ENCODE results near the gene MIF4GD.
"Not testable (repeated sequence)": the region's sequence is repeated elsewhere in the genome, so short reads cannot be mapped to it uniquely, and the experiment has no call there.

Gene MIF4GD

DNA sequence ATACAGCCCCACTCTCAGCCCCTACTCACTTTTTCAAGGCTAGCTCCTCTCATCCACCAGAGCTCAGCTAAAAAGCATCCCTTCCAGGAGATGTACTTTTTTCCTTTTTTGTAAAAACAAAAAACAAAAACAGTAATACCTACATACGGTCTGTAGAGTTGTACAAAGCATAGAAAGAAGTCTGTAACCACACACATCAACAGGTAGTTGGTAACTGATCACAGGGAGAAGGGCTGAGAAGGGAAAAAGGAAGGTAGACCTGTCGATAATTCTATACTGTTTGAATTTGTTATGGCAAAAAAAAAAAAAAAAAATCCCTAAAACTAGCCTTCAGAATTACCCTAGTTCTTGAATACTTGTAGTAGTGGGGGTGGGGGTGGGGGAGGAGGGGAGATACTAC, 17.3 kb upstream of the MIF4GD start:
- DNase-seq, result no peak

DNA sequence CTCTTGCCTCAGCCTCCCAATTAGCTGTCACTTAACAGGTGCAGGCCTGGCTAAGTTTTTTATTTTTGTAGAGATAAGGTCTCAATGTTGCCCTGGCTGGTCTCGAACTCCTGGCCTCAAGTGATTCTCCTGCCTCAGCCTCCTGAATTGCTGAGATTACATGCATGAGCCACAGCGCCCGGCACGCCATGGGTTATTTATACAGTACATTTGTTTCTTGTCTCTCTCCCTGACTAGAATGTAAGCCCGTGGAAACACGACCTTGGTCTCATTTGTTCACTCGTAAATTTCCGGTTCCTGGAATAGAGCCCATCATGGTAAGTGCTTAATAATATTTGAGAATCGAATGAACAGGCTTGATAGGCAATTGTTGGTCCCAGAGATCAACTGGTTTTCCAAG, 16.2 kb upstream of the MIF4GD start:
- DNase-seq, result no peak

GRCh38 chr17:75285123-75285522, 14.1 kb upstream of the MIF4GD start:
- DNase-seq, result no peak

GRCh38 chr17:75280189-75280588, 9.2 kb upstream of the MIF4GD start:
- DNase-seq, result not testable (repeated sequence)

DNA sequence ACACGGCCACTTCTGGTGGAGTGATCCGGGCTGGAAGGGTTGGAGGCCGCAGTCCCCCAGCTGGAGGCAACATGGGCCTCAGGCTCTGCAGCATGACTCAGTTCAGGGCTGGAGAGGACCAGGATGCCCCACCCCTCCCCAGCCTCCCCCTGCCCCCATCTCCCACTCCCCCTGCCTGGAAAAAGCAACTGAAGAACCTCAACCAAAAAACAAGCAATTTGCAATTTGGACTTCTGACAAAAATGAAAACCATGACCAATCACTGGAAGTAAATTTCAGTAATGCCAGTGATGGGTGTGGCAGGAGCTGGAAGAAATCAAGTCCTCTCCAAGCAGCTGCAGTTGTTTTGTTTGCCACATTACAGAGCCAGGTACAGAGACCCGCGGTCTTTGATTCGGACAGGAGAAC, 6.6 kb upstream of the MIF4GD start:
- no peak for DNase-seq

DNA sequence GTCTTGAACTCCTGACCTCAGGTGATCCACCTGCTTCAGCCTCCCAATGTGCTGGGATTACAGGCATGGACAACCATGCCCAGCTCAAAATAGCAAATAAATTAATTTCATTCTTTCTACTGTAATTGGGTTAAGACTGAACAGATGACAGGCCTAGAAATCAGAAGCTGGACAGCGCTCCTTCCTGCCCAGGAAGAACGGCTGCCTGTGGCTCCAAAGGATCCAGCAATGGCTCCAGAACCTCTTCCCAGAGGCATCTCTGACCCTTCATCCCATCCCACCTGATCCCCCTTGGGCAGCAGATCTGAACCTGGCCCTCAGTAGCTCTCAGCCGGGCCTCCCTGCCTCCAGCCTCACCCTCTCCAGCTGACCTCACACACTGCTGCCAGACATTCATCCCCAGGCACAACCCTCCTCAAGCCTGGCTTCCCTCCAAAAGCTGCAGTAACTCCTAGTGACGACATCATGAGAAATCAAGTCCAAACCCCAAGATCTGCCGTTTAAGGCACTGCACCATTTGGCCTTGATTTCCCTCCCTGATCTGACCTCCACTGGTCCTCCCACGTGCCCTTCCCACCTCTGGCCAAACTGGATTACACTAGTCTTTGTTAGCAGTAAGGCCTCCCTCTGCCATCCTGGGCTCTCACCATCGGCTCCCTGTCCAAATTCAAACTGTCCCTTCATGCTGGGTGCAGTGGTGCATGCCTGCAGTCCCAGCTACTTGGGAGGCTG, 3.1 kb upstream of the MIF4GD start:
- DNase-seq, result no peak

GRCh38 chr17:75272848-75273184, 1.8 kb upstream of the MIF4GD start:
- no peak for DNase-seq

DNA sequence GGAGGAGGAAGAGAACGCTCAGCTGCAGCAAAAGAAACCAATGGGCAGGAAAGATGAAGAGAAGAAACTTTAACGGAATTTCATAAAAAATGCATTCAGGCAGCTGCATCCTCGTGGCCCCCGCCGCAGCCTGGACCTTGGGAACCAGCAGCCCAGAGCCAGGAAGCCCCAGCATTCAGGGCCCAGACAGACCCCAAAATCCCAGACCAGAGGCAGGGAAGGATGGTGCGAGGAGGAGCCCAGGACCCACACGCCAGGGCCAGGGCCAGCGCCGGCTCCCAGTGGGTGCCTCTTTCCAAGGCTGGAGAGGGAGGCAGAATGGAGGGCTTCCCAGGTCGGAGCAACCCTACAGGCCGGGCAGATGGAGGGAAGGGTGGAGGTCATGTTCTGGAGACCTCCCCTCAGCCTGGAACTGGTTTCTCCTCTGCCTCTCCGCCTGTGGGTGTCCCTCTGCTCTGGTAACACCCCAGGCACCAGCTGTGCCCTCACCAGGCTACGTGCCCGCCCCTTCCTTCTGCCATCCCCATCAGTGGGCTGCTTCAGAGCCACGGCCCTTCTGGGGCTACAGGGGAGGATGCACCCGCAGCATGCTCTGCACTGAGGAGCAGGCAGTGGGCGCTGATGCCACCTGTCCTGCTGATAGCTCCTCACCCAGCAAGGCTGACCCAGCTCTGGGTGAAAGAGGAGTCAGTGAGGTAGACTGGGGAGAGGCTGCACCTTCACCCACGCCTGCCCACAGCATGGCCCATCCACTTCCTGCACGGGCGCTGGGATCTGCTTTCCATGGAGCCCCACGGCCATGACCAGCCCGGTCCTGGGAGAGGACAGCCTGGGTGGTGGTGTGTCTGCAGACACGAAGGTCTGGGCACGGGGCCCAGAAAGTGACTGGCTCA, 1.2 kb upstream of the MIF4GD start:
- peak; percentile 49 for DNase-seq

GRCh38 chr17:75271233-75271954, 363 bp upstream of the MIF4GD start:
- no peak for DNase-seq

DNA sequence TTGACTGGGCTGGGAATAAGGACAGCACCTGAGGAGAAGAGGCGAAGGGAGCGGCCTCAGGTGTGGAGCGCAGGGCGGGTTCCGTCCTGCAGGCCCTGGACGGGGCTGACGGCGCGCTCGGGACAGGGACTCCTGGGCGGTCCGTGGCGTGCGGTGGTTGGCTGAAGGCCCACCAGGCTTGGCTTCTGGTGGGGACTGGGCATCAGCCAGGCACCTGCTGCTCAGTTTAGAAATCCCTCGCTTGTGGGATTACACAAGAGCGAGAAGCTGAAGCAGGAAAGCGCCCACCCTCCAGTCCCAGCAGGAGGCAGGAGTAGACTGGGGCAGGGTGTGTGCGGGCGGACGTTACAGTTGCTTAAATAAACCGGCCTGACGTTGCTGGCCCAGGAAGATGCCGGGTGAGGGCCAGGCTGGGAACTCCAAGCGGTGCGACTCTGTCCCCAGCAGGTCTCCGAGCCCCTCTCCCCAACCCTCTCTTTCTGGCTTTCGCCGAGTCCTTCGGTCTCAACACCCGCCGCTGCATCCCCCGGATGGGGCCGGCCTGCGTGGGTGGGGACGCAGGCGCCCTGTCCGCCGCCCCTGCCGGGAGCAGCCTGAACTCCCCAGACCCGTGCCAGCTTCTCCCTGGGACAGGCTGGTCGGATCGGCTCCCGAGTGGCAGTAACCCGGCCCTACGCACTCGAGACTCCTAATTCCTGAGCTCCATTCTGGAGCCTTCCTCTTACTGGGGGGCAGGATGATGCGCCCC, 639 bp downstream of the MIF4GD start:
- DNase-seq, result peak; percentile 13

DNA sequence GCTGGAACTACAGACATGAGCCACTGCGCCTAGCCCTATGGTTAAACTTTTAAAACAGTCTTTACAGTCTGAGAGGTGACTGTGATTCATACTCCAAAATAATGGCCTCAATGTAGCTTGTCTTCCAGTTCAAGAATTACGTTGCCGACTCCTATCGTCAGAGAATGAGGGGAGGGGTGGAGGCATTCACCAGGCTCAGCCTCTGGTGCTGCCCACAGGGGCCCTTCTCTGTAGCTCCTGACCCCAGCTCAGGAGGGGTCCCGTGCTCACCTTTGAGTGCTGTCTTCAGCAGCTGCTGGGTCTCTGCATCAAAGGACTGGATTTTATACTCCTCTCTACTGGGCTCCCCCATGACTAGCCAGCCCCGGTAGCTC, 1.2 kb downstream of the MIF4GD start:
- DNase-seq, result no peak

DNA sequence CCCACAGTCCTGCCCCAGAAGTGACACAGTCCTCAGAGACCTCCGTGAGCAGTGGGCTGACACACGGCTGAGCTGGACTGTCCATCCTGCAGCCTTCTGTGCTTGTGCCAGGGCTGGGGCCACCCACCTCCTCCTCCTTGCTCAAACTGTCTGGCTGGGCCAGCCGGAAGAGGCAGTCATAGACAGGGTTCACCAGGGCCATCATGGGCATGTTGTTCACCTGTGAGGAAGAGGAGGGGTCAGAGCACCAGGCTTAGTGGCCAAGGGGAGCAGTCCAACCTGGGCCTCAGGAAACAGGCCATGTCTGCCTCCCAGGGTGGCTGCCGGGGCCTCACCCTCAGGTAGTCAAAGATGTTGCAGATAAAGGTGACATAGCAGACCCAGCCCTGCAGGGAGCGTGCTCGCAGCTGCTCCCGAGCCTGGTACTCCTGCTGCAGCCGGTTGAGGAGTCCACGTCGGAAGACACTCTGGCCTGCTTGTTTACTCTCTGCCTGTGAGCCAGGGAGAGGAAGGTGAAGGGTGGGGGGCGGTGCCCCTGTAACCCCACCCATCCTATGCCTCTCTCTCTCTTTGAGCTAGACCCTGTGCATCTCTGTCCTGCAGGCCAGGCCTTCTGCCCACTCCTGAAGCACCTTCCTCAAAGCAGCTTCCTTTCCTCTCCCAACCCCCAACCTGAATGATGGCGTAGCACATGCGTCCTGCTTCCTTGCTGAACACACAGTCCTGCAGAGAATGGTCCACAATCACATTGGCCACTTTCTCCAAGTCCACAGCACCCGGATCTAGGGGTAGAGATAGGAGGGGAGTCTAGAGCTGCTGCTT, 3.4 kb downstream of the MIF4GD start:
- DNase-seq, result no peak

DNA sequence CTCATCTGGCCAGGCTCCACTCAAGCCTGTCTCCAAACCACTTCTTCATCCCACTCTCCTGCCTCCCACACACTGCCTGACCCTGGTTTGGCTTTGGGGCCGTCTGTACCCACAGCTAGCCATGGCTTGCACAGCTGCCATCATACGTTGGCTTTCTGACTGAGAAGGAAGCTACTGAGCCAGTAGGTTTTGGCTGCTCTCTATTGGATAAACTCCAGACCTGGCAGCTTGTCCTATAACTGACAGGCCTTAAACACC, 3.9 kb downstream of the MIF4GD start:
- DNase-seq, result no peak

GRCh38 chr17:75266316-75267152, 4.5 kb downstream of the MIF4GD start:
- DNase-seq, result no peak

- no peak for DNase-seq
Measured at GRCh38 chr17:75265614-75266315, 5.3 kb downstream of the MIF4GD start.

- DNase-seq, result no peak
Measured at GRCh38 chr17:75263055-75263454, 8.0 kb downstream of the MIF4GD start.

DNA sequence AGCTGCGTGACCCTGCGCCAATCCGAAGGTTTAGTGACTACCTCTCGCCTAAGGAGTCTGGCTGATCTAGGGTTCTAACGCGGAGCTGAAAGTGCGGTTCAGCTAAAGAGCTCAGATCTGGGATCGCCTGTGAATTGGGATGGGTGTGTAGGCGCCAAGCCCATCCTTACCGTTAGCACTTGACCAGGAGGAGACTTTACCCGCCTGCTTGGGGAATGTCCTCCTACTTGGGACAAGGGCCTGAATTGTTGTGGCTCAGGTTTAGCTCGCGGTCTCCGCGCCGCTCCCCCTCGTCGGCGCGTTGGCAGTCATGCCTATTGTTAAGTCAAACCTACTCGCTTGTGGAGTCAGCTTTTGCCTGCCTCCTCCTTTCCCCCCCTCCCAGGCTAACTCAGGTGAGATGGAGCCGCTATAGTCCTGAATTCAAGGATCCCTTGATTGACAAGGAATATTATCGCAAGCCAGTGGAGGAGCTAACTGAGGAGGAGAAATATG, 8.9 kb downstream of the MIF4GD start:
- DNase-seq, result no peak

DNA sequence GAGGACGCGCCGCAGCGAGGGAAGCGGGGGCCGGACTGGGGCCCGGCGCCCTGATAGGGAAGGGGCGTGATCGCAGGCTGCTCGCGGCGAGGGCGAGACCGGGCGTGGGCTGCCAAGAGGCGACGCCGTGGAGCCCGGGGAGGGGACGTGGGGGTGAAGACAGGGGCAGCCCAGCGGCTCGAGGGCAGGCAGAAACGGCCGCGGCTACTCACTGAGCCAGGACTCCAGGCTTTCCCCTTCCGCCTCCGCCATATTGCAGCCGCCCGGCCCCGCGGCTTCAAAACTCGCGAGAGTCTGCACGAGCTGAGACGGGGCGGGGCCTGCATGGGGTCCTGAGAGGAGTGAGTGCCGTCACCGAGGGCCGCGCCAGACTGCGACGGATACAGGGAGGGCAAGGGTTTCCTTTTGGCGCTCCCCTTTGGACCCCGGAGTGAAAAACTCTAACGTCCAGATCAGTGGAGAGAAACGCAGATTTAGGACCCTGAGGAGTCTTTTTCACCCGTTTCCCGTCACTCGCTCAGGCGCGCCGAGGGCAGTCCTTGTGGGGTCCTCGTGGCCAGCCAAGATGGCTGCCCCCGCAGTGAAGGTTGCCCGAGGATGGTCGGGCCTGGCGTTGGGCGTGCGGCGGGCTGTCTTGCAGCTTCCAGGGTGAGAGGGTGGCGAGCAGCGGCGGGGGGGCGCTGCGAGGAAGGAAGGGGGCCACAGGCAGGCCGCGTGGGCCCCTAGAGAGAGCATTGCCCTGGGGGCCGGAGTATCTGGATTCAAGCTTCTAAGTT, 9.5 kb downstream of the MIF4GD start, which contains the start of the genes GGA3 and MRPS7:
Gene GGA3, minus strand, starts transcription at position 271 of the 776 bp plus-strand sequence. Its CDS starts 19 bp downstream, at position 252.
Gene MRPS7, plus strand, starts transcription at position 544 of the 776 bp plus-strand sequence. Its CDS starts 22 bp downstream, at position 566.
- peak; percentile 69 for DNase-seq

DNA sequence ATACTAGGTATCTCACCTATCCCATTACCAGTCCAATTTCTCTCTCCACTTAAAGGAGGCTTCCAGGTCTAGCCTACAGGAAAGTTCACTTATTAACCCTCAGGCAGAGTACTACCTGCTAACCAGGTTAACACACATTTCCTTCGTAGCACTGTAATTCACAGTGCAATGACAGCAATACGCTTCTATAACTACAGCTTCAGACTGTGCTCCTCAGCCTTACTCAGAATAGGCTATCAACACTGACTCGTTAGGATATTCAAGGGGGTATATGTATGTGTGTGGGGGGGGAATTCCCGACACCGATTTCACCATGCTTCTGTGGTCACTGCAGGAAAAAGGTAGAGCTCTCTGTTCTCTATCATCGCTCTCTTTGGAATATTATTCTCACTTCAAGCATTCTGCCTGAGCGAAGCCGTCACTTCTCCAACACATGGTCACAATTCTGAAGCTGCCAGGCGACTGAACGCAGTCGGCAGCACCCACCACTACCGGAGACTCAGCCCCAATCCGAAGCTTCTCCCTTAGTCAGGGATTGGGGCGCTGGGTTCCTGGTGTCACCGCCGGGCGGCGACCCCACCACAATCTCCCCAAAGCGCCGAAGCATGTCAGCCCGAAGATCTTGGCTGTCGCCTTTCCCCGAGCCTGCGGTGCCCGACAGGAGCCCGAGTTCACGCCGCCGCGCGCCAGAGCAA, 10.2 kb downstream of the MIF4GD start:
- DNase-seq, result no peak
